ENCODE measurements around the gene MT1M.
A peak's percentile ranks its signal among the peaks of the same experiment; 100 is the strongest.
"Not testable (repeated sequence)": the region's sequence is repeated elsewhere in the genome, so short reads cannot be mapped to it uniquely, and the experiment has no call there.

MT1M gene

DNA sequence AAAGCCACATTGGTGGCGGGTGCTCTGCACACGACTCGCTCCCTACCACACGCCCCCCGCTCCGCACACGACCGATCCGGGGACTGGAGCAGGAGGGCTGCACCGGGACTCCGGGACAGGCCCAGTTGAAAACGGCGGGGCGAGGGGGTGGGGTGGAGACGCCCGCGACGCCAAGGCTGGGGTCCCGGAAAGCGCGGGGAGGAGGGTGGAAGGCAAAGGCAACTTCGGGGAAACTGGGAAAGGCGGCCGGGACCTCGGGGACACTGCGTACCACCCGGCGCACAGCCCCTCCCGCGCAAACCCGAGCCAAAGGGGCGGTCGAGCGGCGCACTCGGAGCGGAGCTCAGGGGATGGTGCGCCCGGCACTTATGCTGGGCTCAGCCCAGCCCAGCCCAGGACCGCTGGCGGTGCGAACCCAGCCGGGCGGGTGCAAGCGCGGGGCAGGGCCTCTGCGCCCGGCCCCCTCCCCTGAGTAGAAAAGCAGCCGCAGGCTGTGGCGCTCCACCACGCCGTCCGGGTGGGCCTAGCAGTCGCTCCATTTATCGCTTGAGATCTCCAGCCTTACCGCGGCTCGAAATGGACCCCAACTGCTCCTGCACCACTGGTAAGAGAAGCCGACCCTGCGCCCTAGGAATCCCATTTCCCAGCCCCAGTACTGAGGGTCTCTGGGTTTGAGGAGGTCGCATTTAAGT lies at the start of gene MT1M:
Gene MT1M (plus strand): TSS at position 504 of the 692 bp plus-strand sequence. CDS start 73 bp downstream, at position 577.
- DNase-seq = no peak

DNA sequence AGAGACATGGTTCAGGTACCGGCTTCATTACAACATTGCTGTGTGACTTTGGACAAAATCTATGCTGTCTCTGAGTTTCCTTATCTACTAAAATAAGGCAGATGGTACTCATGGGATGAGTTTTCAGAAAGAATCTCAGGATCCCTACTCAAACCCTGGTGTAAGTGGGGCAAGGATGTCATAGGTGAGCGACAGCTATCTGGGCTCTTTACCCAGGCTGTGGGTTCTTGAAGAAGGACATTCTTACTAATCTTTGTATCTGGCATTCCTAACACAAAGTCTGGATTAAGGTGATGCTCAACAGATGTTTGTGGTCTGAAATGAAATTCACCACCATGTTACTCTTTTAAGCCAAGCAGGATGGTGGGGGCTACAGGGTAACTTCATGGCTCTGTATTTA lies 49.5 kb upstream of the MT1M start:
- not testable (repeated sequence) for DNase-seq

DNA sequence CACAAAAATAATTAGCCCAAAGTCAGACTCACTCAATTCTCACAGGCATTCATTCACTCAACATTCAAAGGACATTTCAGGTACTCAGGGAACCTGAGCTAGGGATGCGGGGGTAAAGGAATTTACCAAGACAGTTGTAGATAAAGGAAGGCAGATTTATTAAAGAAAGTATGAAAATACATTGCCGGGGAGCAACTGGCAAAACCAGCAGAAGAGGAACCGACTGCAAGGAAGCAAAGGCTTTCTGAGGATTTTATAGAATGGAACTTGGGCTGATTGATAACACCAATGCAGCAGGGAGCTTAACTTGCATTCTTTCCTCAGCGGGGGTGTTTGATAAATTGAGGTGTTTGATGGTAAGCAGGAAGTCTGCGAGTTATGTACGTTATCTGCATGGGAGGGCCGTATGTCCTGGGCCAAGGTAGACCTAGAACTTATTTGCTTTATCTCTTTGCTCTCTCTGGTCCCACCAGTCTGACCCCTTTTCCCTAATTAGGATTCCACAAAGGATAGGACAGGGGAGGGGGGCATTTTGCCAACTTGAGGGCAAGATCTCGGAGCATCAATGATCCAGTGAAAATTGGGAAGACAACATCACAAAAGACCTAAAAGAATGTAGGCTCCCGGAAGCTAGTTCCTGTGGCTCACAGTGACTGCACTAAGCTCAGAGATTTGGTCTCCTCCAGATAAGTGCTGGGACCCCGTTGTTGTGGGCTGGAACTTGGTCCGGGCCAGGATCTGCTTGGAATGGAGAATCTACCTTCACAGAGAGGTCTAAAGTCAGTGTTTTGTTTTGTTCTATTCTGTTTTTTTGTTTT lies 48.9 kb upstream of the MT1M start:
- DNase-seq = no peak

DNA sequence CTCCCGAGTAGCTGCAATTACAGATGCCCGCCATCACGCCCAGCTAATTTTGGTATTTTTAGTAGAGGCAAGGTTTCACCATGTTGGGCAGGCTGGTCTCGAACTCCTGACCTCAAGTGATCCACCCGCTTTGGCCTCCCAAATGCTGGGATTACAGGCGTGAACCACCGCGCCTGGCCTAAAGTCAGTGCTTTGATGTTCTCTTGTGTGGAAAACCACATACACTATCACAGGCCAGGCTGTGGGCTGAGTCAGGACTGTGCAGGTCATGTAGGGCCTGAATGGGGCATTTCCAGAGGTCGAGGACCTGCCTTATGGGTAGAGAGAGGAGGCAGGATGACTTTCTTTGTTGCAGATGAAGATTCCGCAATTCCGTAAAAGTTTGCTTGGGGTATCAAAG lies 48.2 kb upstream of the MT1M start:
- DNase-seq = no peak

DNA sequence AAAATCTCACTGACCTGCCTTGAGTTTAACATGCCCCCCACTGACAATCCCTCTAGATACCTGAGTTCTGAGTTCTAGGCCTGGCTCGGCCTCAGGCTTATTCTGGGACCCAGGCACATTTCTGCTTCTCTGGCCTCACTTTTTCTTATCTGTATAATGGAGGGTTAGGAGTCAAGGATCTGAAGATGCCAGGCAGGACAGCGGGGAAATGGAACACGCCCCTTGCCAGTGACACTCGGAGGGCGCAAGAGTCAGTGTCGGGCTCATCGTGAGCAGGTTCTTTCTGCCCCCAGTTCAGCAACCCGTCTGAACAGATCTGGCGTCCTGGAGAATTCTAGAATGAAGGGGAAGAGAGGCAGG lies 43.7 kb upstream of the MT1M start:
- DNase-seq = no peak

DNA sequence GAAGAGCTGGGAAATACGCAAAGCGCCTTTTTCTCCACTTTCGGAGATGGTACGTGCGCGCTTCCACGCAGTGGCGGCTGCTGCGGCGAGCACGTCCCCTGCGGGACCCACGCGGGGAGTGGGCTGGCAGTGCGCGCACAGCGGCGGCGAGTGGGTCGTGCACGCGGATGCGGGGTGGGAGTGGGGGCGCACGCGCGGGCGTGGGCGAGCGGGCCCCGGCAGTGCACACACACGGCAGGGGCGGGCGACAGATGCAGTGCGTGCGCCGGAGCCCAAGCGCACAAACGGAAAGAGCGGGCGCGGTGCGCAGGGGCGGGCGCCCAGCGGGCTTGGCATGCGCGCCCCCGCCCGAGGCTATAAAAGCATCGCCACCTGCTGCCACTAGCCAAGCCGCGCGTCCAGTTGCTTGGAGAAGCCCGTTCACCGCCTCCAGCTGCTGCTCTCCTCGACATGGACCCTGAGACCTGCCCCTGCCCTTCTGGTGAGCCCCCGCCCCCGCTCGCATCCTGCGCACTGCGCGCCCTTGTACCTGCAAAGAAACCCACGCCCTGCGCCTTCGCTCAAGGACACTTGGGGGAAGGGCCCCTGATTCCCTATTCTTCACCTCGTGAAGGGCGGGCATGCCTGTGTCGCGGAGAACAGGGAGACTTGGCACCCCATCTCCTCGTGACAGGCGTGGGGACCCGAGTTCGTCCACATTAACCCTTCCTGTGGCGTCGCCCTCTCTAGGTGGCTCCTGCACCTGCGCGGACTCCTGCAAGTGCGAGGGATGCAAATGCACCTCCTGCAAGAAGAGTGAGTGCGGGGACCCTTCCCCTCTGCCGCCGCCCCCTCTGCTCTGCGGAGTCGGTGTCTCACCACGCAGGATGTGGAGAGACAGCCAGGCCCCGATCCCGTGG lies 43.1 kb upstream of the MT1M start, which contains the start of gene MT3:
Gene MT3 (plus strand): TSS at position 388 of the 899 bp plus-strand sequence. CDS start 63 bp downstream, at position 451.
- DNase-seq = peak in 1 of 2 donors; percentile 6

DNA sequence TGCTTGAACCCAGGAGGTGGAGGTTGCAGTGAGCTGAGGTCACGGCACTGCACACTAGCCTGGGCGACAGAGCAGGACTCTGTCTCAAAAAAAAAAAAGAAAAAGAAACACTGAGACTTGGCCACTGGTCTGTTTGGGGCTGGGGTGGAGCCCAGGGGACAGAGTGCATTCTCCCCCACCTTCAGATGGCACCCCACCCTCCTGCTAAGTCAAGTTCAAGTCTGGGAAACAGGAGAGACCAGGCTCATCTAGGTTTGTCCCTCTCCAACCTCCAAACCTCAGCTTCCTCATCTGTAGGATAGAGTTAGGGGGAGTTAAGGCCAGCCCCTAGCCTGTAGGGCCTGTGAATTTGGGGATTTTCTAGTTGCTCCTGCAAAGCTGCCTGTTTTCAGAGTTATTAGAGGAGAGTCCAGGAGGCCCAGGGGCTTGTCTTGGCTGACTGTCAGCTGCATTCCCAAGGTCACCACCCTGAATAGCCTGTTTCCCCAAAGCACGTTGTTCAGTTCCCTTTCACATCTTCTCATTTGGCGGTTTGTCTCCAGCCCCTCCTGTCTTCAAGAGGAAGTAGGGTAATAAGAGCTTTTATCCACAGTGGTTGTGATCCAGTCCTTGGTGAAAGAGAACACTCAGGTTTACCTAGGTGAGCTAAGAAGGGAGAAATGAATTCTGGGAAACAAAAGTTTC lies 40.9 kb upstream of the MT1M start:
- no peak for DNase-seq

DNA sequence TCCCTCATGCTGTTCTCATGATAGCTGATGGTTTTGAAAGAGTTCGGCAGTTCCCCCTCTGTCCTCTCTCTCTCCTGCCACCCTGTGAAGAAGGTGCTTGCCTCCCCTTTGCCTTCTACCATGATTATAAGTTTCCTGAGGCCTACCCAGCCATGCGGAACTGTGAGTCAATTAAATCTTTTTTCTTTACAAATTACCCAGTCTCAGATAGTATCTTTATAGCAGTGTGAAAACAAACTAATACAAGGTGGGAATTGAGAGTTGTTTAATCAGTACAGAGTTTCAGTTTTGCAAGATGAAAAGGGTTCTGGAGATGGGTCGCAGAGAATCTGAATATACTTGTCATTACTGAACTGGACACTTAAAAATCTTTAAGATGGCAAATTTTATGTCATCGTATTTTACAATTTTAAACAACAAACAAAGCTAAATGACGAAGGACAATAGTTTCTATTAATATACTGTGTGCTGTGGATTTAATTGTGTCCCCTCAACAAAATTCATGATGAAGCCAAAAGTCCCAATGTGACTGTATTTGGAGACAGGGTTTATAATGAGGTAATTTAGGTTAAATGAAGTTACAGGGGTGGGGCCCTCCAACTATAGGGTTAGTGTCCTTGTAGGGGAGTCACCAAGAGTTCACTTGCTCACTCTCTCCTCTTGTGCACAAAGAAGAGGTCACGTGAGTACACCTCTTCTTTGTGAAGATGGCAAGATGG lies 38.7 kb upstream of the MT1M start:
- no peak for DNase-seq

DNA sequence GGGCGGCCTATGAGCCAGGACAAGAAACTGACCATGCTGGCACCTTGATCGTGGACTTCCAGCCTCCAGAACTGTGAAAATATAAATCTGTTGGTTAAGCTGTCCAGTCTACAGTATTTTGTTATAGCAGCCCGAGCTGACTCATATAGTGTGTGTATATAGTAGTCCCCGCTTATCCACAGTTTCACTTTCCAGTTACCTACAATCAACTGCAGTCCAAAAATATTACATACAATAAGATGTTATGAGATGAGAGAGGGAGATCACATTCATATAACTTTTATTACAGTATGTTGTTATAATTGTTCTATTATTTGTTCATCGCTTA lies 38.2 kb upstream of the MT1M start:
- no peak for DNase-seq

DNA sequence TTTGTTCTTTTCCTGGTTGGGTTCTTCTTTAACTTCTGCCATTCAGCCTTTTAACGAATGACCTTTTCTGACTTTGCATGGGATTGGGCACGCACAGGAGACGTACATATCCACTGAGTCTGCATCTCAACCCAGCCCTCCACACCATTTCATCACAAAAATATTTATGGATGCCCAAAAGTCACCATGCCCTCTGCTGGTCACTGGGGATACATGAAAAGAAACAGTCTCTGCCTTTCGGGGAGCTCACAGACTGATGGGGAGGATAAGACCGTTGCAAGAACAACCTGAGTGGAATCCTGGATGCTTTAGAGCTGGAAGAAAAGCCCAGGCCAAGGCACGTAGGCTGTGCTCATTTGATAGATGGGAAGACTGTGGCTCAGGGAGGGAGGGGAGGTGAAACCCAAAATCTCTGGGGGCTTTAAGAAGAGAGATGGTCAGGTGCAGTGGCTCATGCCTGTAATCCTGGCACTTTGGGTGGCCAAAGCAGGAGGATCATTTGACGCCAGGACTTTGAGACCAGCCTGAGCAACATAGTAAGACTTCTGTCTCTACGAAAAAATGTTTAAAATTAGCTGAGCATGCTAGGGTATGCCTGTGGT lies 32.0 kb upstream of the MT1M start:
- peak in 1 of 2 donors; percentile 55 for DNase-seq

DNA sequence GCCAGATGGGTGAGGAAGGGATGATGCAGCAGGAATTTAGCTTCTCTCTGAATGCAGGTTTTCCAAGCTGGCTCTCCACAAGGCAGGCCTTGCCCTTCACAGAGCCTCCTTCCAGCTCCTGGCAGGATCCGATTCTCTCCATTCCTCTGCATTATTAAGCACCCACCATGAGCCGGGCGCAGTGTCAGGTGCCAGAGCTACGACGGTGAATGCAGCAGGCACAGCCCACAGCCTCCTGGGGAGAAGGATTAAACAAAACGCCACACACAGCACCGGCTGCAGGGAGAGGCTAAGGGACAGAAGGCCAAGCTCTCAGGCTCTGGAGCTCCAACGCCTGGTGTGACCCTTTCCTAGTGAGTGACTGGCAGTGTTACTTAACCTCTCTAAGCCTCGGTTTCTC lies 31.1 kb upstream of the MT1M start:
- DNase-seq = no peak

DNA sequence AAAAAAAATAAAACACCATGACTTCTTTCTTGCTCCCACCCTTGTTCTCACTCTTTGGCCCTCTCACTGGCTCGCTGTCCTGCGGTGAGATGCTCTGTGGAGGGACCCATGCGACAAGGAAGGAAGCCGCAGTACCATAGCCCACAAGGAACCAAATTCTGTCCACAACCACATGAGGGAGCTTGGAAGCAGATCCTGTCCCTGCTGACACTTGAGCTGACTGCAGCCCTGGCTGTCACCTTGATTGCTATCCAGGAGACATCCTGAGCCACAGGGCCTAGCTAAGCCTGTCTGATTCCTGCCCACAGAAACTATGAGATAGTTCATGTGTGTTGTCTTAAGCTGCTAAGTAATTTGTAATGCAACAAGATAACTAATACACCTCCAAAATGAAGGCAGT lies 28.9 kb upstream of the MT1M start:
- peak in 1 of 2 donors; percentile 30 for DNase-seq

DNA sequence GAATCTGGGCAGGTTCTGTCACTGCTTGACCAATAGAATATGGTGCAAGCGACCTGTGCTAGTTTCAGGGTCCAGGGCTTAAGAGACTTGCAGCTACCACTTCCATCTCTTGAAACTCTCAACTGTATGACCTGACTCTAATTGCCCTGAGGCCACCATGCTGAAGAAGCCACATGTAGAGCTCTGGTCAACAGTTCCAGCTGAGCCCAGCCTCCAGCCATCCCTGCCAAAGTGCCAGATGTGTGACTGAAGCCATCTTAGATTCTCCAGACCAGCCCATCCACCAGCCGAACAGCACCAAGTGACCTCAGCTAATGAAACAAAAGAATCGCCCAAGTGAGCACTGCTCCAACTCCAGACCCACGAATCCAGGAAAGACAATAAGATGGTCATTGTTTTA lies 27.5 kb upstream of the MT1M start:
- no peak for DNase-seq

DNA sequence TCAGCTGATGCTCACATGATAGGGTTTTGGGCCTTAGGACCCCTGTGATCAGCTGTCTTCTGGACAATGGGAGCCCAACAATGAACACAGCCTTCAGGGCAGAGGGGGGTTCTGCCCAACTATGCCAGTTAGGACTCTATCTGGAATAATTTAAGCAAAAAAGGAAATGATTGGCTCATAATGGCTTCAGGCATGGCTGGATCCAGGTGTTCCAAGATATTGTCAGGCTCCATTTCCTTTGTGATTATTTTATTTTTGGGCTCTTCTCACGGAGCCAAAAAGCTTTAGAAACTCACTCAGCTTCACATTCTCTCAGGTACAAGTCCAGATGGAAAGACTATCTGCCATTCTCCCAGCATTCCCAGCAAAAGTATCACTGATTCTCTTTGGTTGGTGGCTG lies 27.0 kb upstream of the MT1M start:
- no peak for DNase-seq

DNA sequence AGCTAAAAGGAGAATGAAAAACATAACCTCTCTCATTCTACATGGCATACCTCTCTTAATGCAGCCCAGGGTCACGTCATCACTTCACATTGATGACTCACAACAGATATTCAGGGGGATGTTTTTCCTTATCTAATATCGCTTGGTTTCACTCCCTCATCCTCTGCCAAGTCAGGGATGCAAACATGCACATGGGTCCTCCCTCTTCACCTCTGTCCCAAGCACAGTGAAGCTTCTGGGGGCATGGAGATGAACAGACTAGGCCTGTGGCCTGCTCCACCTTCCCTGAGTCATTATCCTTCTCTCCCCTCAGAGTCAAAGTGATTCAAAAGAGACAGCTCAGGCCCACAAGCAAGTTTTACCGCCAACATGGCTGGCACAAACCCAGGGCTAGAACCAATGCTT lies 26.4 kb upstream of the MT1M start:
- DNase-seq = no peak

DNA sequence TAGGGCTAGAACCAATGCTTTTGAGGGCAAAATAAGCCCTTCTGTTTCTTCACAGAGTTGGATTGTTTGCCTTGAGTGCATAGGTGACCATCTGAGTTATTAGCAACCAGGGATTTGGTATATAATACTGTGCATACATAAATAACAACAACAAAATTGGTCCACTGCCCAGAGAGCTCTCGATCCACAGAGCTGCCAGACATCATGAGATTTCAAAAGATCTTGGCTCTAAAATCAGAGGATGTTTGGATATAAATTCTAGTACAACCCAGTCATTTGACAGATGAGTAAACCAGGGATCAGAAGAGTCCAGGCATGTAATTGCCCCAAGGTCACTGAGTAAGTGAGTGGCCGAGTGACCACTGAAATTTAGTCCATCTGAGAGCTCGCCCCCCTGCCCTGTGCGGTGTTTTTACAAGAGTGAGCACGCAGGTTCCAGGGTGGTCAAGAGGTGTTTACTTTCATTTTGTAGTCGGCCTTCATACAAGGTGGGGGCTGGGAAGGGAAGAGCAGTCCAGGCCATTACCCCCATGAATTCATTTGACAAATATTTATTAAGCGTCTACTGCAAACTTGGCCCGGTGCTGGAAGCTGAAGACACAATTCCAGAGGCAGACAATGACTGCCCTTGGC lies 25.9 kb upstream of the MT1M start:
- DNase-seq = no peak

DNA sequence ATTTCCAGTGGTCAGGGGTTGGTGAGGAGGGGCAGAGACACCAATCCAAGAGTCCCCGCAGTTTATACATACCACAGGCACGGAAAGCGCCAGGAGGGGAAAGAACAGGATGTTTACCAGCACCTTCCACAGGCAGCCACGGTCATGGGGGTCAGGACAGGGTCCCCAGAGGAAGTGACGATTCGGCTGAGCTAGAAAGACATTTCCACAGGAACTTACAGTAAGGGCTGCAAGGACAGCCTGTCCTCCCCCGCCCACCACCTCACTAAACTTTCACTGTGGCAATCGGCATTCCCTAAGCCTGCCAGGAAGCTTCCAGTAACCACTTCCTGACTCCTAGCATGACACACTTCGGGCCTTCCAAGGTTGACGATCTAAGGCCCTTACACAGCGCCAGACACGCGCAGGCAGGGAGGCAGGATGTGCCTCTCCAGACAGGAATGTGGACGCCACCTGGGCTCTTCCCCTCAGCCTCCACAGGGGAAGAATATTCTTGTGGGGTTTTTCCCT lies 25.3 kb upstream of the MT1M start:
- DNase-seq = no peak

DNA sequence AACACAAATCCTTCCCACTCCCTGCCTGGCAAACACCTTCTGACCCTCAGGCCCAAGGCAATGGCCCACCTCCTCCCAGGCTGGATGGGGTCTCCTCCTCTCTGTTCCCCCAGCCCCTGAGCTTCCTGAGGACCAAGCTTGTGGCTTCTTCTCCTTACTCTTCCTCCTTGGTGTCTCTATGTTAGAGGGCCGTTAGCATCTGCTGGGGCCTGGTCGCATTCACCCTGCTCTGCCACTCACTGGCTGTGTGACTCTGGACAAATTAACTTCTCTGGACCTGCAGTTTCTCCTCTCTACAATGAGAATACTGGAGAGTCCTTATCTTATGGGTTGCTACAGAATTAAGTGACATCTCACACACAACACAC lies 24.8 kb upstream of the MT1M start:
- no peak for DNase-seq

DNA sequence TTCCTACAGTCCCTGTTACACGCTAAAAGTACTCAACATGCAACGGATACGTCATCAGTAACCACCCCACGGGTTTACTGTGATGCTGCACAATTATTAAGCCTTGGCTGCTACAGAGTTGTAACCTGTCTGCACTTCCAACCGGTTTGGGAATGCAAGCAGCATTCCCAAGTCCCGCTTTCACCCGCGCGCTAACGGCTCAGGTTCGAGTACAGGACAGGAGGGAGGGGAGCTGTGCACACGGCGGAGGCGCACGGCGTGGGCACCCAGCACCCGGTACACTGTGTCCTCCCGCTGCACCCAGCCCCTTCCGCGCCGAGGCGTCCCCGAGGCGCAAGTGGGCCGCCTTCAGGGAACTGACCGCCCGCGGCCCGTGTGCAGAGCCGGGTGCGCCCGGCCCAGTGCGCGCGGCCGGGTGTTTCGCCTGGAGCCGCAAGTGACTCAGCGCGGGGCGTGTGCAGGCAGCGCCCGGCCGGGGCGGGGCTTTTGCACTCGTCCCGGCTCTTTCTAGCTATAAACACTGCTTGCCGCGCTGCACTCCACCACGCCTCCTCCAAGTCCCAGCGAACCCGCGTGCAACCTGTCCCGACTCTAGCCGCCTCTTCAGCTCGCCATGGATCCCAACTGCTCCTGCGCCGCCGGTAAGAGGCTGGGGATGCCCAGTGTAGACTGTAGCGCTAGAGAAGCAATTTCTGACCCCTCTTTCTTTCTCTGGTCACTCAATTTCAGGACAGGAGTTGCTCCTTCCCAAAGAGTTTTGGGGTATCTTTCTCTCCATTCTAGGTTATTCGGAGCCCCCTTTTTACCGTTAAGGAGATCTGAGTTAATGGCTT lies 24.2 kb upstream of the MT1M start, which contains the start of gene MT2A:
Gene MT2A (plus strand): TSS at position 542 of the 833 bp plus-strand sequence. CDS start 72 bp downstream, at position 614.
- DNase-seq = peak; percentile 84 to 86

DNA sequence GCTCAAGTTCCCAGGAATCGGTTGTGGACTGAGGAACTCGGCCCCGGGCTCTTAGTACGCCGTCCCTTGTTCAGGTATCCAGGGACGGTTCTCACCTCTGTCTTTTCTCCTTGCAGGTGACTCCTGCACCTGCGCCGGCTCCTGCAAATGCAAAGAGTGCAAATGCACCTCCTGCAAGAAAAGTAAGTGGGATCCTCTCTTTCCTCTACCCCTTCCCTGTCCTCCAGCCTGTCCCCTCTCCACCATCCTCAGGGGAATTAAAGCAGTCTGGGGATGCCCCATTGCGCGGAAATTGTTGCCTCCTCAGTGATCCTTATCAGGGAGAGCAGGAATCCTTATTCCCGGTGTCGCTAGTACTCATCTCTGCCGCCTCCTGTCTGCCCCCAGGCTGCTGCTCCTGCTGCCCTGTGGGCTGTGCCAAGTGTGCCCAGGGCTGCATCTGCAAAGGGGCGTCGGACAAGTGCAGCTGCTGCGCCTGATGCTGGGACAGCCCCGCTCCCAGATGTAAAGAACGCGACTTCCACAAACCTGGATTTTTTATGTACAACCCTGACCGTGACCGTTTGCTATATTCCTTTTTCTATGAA lies 23.5 kb upstream of the MT1M start:
- DNase-seq = no peak

Measured in CD4-positive, alpha-beta T cell treated with Interleukin-1 beta for 1 hour (primary cell).